GM23248 (cell line): Measurements from ENCODE around the gene MED12L. TPM values are rescaled to one million over a fixed set of nuclear protein-coding genes. Genes with fewer than 3 reads are reported as not detected.

Experiments used
- DNase-seq: peaks from one replicate; pipeline ENCODE4 v3.0.0-alpha.2; 2015
- H2AFZ ChIP-seq: fragments of 200-600 bp; sonication (generic); 2 replicates; pipeline ENCODE4 v1.6.1; 2016; ENCODE audit warnings: antibody characterized with exemption
- H3F3A ChIP-seq: fragments of 200-600 bp; sonication (generic); 2 replicates; pipeline ENCODE4 v1.6.1; 2016; ENCODE audit warnings: mild to moderate bottlenecking, antibody characterized with exemption, mixed run types; ENCODE audit not compliant: insufficient read depth
- H3K27ac ChIP-seq: fragments of 200-600 bp; sonication (generic); 2 replicates; pipeline ENCODE4 v1.5.1; 2016; ENCODE audit warnings: mild to moderate bottlenecking
- H3K27me3 ChIP-seq: fragments of 200-600 bp; sonication (generic); replicated peaks from 2 replicates; pipeline ENCODE4 v1.6.1; 2016; ENCODE audit warnings: mild to moderate bottlenecking; ENCODE audit not compliant: insufficient read depth
- H3K36me3 ChIP-seq: fragments of 200-600 bp; sonication (generic); 2 replicates; pipeline ENCODE4 v1.6.1; 2016; ENCODE audit warnings: low read depth, mild to moderate bottlenecking
- H3K4me1 ChIP-seq: fragments of 200-600 bp; sonication (generic); 2 replicates; pipeline ENCODE4 v1.6.1; 2016; ENCODE audit warnings: mild to moderate bottlenecking; ENCODE audit not compliant: insufficient read depth
- H3K4me2 ChIP-seq: fragments of 200-600 bp; sonication (generic); one replicate; pipeline ENCODE4 v1.6.1; 2016; ENCODE audit warnings: mild to moderate bottlenecking; ENCODE audit not compliant: unreplicated experiment
- H3K4me3 ChIP-seq: fragments of 200-600 bp; sonication (generic); 2 replicates; pipeline ENCODE4 v1.5.1; 2016; ENCODE audit warnings: mild to moderate bottlenecking
- H3K79me2 ChIP-seq: fragments of 200-600 bp; sonication (generic); 2 replicates; pipeline ENCODE4 v1.6.1; 2016; ENCODE audit warnings: mild to moderate bottlenecking; ENCODE audit not compliant: insufficient read depth
- H3K9ac ChIP-seq: fragments of 200-600 bp; sonication (generic); 2 replicates; pipeline ENCODE4 v1.6.1; 2016; ENCODE audit warnings: mild to moderate bottlenecking
- H3K9me2 ChIP-seq: fragments of 200-600 bp; sonication (generic); 2 replicates; pipeline ENCODE4 v1.6.1; 2016; ENCODE audit warnings: mixed run types, mild to moderate bottlenecking, moderate library complexity; ENCODE audit not compliant: insufficient read depth
- H3K9me3 ChIP-seq: fragments of 200-600 bp; sonication (generic); one replicate; pipeline ENCODE4 v1.6.1; 2017; ENCODE audit warnings: low read depth
- H4K20me1 ChIP-seq: fragments of 200-600 bp; sonication (generic); 2 replicates; pipeline ENCODE4 v1.6.0; 2016; ENCODE audit not compliant: insufficient read depth
- EZH2 ChIP-seq: fragments of 200-600 bp; sonication (generic); IDR thresholded peaks from 2 replicates; pipeline ENCODE4 v1.6.1; 2018; ENCODE audit warnings: antibody characterized with exemption, mild to moderate bottlenecking; ENCODE audit not compliant: insufficient read depth, poor library complexity, severe bottlenecking
- EZH2phosphoT487 ChIP-seq: fragments of 200-600 bp; sonication (generic); IDR thresholded peaks from 2 replicates; pipeline ENCODE4 v1.6.1; 2018; ENCODE audit warnings: antibody characterized with exemption, moderate library complexity, mild to moderate bottlenecking, low read depth; ENCODE audit not compliant: insufficient read depth
- WGBS, 2 experiments: methylation state at CpG; one replicate each; pipeline ENCODE4 v1.1.6; 2015 to 2017; ENCODE audit warnings: low lambda C conversion rate in 2 of 2, low coverage in 1 of 2; ENCODE audit errors: missing lambda C conversion rate in 2 of 2; 5-methylcytosine and 5-hydroxymethylcytosine counted together
- in situ Hi-C: fragments of 300-500 bp; cut with MboI; formaldehyde crosslinking; loops from 2 replicates; pipeline ENCODE4 v1.15.0; 2020
- polyA plus RNA-seq: library from polyadenylated mRNA; unstranded; fragments of >200 nt; fragmentation: Nextera tagmentation; extraction: Ambion mirVana; gene quantifications from 2 replicates; pipeline ENCODE4 v1.2.1, GENCODE V29; 2016
- total RNA-seq: library from RNA; depleted of rRNA; stranded (reverse); fragments of >200 nt; shearing (Covaris generic); gene quantifications from 2 replicates; pipeline ENCODE4 v1.2.3, GENCODE V29; 2014

MED12L gene
- total and polyA plus RNA-seq, 2 experiments from 2014 or later = 0.13 to 0.32 TPM

DNA sequence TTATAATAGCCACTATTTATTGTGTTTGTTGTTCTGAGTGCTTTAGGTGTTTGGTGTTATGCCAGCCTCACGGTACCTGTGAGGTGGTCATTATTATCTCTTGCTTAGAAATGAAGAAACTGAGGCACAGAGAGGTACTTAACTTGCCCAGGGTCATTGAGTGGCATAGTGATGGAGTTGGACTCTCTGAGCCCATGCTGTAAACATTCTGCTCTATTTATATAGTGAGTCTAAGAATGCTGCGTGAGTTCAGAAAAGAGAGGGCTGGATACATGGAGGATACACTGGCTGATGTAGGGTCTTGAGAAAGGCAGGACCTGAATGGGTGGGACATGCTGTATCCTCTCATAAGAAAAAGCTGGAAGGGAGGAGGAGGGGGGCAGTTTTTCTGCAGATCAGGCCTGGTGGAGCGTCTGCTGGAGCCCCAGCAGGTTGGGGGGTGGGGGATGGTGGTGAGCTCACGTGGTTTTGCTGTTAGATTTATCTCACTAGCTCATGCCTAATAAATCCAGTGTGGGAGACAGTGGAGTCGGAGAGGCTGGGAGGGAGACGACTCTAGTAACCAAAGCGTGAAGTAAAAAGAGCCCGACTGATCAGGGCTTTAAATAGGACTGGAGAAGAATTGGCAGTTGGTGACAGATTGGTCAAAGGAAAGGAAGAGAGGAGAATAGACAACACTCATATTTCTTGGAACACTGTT lies 16.0 kb downstream of the MED12L start:
- DNase-seq = no peak
- Histone ChIP-seq H3K4me1 (no peaks in the 10 kb centered on the region), H3K9me3 (no peaks in the 10 kb centered on the region), H2AFZ (no peak overlapping the region), H4K20me1 (no peaks in the 10 kb centered on the region), H3K36me3 (no peaks in the 10 kb centered on the region), H3K9ac (no peak overlapping the region), H3K79me2 (no peaks in the 10 kb centered on the region), H3K9me2 (no peaks in the 10 kb centered on the region), H3K4me3 (no peak overlapping the region), H3F3A (no peaks in the 10 kb centered on the region), H3K4me2 (no peak overlapping the region), H3K27ac (no peak overlapping the region), H3K27me3 (peaks cover 62% of the 10 kb centered on the region)
- 51 to 52% methylated on average over 8 of the region's 8 CpGs for WGBS, 2 experiments
- TF ChIP-seq EZH2phosphoT487 (no peak), EZH2 (no peak)
- in situ Hi-C loops = no loop called here

DNA sequence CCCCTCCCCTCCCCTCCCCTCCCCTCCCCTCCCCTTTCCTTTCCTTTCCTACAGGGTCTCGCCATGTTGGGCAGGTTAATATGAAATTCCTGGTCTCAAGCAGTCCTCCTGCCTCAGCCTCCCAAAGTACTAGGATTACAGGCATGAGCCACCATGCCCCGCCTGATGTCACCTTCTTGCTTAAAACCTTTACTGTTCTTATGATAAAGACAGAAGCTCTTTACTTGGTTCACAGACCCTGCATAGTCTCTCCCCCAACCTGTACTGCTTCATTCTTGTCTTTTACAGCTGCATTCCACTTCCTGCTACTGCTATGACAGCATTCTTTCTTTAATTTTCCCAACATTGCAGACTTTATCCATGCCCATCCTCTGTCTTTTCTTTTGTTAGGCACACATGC lies 20.8 kb downstream of the MED12L start:
- no peak overlapping the region for H3K4me2 ChIP-seq
- H3K9me3 ChIP-seq = no peaks in the 10 kb centered on the region
- no peak for TF ChIP-seq EZH2phosphoT487
- TF ChIP-seq EZH2 = no peak
- no peak for DNase-seq
- 58 to 82% methylated on average over 2 of the region's 2 CpGs for WGBS, 2 experiments
- H3K4me1 ChIP-seq = no peaks in the 10 kb centered on the region
- in situ Hi-C loops = no loop called here
- no peaks in the 10 kb centered on the region for H3K9me2 ChIP-seq
- no peak overlapping the region for H3K4me3 ChIP-seq
- no peak overlapping the region for H2AFZ ChIP-seq
- no peaks in the 10 kb centered on the region for H4K20me1 ChIP-seq
- H3K9ac ChIP-seq = no peak overlapping the region
- H3K79me2 ChIP-seq = no peaks in the 10 kb centered on the region
- H3K36me3 ChIP-seq = no peaks in the 10 kb centered on the region
- no peak overlapping the region for H3K27ac ChIP-seq
- H3F3A ChIP-seq = no peaks in the 10 kb centered on the region
- peaks cover 29% of the 10 kb centered on the region for H3K27me3 ChIP-seq

DNA sequence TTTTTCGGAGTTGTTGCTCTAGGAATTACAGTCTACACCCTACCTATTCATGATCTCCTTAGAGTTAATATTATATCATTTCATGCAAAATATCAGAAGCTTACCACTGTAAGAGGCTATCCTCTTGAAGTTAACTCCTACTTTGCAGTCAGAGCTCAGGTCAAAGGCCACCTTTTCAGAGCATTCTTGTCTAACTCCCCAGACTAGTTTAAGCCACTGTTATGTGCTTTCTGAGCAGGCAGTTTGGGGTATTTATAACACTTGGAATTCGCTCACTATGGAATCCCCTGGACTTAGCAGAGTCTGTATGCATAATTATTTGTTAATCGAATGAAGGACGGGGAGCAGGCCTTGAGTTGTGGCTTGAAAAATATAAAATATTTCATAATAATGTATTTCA lies 21.7 kb downstream of the MED12L start:
- TF ChIP-seq EZH2 (no peak), EZH2phosphoT487 (no peak)
- Histone ChIP-seq H3K9ac (no peak overlapping the region), H3K27ac (no peak overlapping the region), H3K79me2 (no peaks in the 10 kb centered on the region), H3K27me3 (peaks cover 22% of the 10 kb centered on the region), H3K4me2 (no peak overlapping the region), H3K9me3 (no peaks in the 10 kb centered on the region), H3K36me3 (no peaks in the 10 kb centered on the region), H3K4me3 (no peak overlapping the region), H3F3A (no peaks in the 10 kb centered on the region), H4K20me1 (no peaks in the 10 kb centered on the region), H2AFZ (no peak overlapping the region), H3K4me1 (no peaks in the 10 kb centered on the region), H3K9me2 (no peaks in the 10 kb centered on the region)
- in situ Hi-C loops = no loop called here
- WGBS, 2 experiments = 56 to 57% methylated on average over 4 of the region's 4 CpGs
- DNase-seq = no peak

DNA sequence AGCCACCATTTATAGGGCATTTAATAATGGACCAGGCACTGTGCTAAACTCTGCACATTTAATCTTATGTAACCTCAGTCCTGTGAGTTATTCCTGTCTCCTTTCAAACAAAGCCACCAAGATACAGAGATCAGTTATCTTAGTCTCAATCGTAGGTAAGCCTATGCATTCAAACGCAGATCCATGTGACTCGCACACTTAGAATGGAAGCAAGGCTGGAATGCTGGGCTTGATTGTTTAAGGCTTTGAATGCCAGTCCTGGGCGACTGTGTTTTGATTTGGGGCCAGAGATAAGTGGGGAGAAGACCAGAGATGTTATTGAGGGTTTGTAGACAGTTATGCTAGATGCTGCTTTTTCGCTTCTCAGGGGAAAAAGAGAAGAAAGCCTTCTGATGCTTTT lies 22.2 kb downstream of the MED12L start:
- no peaks in the 10 kb centered on the region for H3K9me2 ChIP-seq
- no peaks in the 10 kb centered on the region for H3K9me3 ChIP-seq
- no peak overlapping the region for H2AFZ ChIP-seq
- no peaks in the 10 kb centered on the region for H3K36me3 ChIP-seq
- no peaks in the 10 kb centered on the region for H3K4me1 ChIP-seq
- H3K9ac ChIP-seq = no peak overlapping the region
- H3F3A ChIP-seq = no peaks in the 10 kb centered on the region
- H3K4me3 ChIP-seq = no peak overlapping the region
- WGBS, 2 experiments = 59 to 63% methylated on average over 5 of the region's 5 CpGs
- in situ Hi-C loops = no loop called here
- H3K27me3 ChIP-seq = peaks cover 16% of the 10 kb centered on the region
- H3K27ac ChIP-seq = no peak overlapping the region
- no peaks in the 10 kb centered on the region for H4K20me1 ChIP-seq
- TF ChIP-seq EZH2phosphoT487 = no peak
- TF ChIP-seq EZH2 = no peak
- DNase-seq = no peak
- H3K79me2 ChIP-seq = no peaks in the 10 kb centered on the region
- no peak overlapping the region for H3K4me2 ChIP-seq
